GM18951 (cell line): ENCODE results near the gene HHATL.

Experiments used
- POLR2A ChIP-seq: IDR thresholded peaks from 4 replicates; pipeline ENCODE4 v1.6.1; 2011; ENCODE audit warnings: mild to moderate bottlenecking; ENCODE audit not compliant: insufficient read length, insufficient read depth; ENCODE audit errors: extremely low read depth
- in situ Hi-C: fragments of 300-500 bp; cut with MboI; formaldehyde crosslinking; loops from one replicate; pipeline ENCODE4 v1.12.0; 2022; ENCODE audit warnings: low sequenced_read_pairs, mixed read lengths, inconsistent platforms; ENCODE audit not compliant: unreplicated experiment

The HHATL gene

DNA sequence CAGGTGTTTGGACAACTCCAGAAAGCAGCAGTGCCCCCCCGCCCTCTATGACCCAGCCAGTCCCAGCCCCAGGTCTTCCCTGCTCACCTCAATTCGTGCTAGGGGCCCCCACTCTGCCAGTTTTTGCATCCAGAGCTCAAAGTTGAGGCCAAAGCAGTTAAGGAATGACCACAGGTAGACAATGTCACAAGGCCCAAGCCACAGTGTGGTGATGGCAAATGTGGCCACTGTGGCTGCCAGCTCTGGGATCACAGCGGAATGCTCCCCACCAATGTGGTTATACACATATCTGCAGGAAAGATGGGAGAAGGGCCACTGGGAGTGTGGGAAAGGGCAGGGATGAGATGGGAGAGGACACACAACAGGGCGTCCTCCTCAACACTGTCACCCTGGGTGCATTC is 9.1 kb downstream of the HHATL start:
- no peak for TF ChIP-seq POLR2A
- in situ Hi-C loops = no loop called here

DNA sequence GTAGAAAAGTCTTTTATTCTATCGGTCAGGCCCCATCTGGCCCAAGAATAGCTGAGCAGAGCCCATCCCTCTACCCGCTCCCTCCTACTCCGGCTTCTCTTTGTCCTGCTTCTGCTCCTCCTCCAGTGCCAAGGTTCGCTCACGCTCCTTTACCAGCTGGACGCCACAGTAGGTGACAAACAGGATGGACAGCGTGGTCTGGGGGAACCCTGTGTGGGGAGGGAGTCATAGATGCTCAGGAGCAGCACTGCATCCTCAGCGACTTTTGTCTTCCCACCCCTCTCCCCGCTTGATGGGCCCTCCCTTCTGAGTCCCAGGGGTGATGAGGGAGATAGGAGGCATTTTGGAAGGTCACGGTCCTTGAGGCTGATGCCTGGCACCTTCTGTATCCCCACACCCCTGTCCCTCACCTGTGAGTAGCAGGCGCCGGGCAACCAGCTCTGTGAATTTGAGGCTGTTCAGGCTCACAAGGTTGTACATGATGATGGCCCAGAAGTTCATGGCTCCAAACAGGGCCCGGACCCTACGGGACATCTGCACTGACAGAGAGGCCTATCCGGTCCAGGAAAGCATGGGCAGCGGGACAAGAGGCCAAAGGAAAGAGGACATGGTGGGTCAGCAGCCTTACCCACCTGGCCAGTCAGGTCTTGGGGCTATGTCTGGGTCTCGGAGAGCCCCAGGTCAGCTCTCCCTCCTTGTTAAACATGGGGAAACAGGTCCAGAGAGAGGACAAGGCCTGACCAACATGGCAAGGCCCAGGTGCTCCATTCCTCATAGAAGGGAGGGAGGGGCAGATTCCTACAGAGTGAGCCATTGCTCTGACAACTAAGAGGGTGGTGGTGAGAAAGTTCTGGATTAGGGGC is 9.7 kb downstream of the HHATL start:
- in situ Hi-C loops = no loop called here
- TF ChIP-seq POLR2A = no peak

GRCh38 chr3:42691816-42692666 is 10.6 kb downstream of the HHATL start:
- no peak for TF ChIP-seq POLR2A
- in situ Hi-C loops = no loop called here

- in situ Hi-C loops = no loop called here
- no peak for TF ChIP-seq POLR2A
Measured at GRCh38 chr3:42690766-42691680, 11.6 kb downstream of the HHATL start.

- no peak for TF ChIP-seq POLR2A
- in situ Hi-C loops = no loop called here
Measured at GRCh38 chr3:42690191-42690590, 12.4 kb downstream of the HHATL start.

DNA sequence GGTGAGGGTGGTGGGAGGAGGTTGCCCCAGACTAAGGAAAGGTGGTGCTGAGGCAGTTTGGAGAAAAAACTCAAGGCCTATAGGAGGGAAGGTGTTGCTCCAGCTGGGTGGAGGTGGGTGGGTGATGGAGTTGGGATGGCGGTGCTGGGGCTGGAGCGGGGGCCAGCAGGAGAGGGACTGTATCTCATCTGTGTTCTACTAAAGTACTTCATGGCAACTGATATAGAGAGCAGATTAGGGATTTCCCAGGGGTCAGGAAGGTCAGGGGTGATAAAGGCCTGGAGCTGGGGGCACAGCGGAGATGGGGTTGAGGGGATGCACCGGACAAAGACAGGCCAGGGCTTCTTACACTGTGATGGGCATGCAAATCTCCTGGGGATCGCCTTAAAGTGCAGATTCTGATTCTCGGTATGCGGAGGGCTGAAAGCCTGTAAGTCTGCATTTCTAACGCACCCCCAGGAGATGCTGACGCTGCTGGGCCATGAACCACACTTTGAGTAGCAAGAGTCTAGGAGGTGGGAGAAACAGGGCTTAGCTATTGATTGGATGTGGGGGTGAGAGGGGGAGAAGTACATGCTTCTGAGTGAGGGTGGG is 13.1 kb downstream of the HHATL start:
- TF ChIP-seq POLR2A = no peak
- in situ Hi-C loops = no loop called here

- TF ChIP-seq POLR2A = no peak
- in situ Hi-C loops = no loop called here
Measured at GRCh38 chr3:42688487-42689420, 13.8 kb downstream of the HHATL start.

GRCh38 chr3:42688016-42688415 is 14.6 kb downstream of the HHATL start:
- TF ChIP-seq POLR2A = no peak
- in situ Hi-C loops = no loop called here

- in situ Hi-C loops = no loop called here
- TF ChIP-seq POLR2A = no peak
Measured at GRCh38 chr3:42686832-42687650, 15.6 kb downstream of the HHATL start.

DNA sequence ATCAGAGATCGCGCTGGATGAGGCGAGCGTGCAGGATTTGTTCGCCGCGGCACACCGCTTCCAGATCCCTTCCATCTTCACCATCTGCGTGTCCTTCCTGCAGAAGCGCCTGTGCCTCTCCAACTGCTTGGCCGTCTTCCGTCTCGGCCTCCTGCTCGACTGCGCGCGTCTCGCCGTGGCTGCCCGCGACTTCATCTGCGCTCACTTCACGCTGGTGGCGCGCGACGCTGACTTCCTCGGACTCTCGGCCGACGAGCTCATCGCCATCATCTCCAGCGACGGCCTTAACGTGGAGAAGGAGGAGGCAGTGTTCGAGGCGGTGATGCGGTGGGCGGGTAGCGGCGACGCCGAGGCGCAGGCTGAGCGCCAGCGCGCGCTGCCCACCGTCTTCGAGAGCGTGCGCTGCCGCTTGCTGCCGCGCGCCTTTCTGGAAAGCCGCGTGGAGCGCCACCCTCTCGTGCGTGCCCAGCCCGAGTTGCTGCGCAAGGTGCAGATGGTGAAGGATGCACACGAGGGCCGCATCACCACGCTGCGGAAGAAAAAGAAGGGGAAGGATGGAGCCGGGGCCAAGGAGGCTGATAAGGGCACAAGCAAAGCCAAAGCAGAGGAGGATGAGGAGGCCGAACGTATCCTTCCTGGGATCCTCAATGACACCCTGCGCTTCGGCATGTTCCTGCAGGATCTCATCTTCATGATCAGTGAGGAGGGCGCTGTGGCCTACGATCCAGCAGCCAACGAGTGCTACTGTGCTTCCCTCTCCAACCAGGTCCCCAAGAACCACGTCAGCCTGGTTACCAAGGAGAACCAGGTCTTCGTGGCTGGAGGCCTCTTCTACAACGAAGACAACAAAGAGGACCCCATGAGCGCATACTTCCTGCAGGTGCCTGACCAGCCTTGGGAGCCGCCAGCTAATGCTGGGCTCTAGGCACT is 16.4 kb downstream of the HHATL start:
- in situ Hi-C loops = no loop called here
- TF ChIP-seq POLR2A = no peak
